Inflammatory macrophage treated with lipopolysaccharide for 1 hour (primary cell): ENCODE data around the gene BTN3A1.
"Not testable (repeated sequence)": the region's sequence is repeated elsewhere in the genome, so short reads cannot be mapped to it uniquely, and the experiment has no call there.

Experiments used
- DNase-seq, 2 donors: peaks; one replicate each; pipeline ENCODE4 v3.0.0-alpha.2; 2020 to 2022

BTN3A1 gene

GRCh38 chr6:26445934-26446667, 44.0 kb downstream of the BTN3A1 start:
- no peak for DNase-seq

DNA sequence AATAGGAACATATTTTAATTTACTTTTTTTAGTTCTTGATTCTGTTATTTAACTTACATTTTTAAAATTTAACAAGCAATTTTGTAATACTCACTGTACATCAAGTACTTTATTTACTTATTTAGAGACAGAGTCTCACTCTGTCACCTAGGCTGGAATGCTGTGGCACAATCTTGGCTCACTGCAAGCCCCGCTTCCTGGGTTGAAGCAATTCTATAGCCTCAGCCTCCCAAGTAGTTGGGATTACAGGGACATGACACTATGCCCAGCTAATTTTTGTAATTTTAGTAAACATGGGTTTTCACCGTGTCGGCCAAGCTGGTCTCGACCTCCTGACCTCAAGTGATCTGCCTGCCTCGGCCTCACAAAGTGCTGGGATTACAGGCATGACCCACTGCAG, 45.2 kb downstream of the BTN3A1 start:
- DNase-seq, result no peak

- DNase-seq, result no peak
Measured at GRCh38 chr6:26450240-26450639, 48.2 kb downstream of the BTN3A1 start.

DNA sequence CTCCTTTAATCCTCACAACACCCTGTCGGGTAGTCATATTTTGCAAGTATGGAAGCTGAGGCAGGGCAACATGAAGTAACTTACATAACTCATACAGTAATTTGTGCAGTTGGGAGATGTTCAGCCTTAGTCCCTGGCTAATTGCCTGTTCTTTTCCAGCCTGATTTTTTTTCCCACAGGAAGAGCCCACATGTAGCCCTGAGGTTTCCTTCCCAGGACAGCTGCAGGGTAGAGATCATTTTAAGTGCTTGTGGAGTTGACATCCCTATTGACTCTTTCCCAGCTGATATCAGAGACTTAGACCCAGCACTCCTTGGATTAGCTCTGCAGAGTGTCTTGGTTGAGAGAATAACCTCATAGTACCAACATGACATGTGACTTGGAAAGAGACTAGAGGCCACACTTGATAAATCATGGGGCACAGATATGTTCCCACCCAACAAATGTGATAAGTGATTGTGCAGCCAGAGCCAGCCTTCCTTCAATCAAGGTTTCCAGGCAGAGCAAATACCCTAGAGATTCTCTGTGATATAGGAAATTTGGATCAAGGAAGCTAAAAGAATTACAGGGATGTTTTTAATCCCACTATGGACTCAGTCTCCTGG, 50.7 kb downstream of the BTN3A1 start:
- DNase-seq, result no peak

DNA sequence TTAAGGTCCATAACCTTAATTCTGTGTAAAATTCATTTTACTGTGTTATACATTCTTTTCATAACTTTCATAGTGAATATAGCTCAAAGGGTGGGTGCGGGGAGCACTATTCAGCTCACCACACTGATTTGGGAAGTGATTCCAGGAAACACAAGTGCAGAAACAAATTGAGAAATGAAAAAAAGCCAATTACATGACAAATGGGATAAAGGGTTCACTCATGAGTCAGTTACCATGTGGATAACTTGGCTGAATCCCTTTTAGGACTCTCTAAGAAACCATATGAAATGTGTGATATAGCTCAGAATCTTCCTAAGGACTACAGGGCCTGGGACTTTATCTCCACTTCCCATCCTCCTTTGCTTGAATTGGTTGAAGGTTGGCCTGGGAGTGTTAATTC, 52.6 kb downstream of the BTN3A1 start:
- DNase-seq, result peak in 1 of 2 donors; percentile 44

DNA sequence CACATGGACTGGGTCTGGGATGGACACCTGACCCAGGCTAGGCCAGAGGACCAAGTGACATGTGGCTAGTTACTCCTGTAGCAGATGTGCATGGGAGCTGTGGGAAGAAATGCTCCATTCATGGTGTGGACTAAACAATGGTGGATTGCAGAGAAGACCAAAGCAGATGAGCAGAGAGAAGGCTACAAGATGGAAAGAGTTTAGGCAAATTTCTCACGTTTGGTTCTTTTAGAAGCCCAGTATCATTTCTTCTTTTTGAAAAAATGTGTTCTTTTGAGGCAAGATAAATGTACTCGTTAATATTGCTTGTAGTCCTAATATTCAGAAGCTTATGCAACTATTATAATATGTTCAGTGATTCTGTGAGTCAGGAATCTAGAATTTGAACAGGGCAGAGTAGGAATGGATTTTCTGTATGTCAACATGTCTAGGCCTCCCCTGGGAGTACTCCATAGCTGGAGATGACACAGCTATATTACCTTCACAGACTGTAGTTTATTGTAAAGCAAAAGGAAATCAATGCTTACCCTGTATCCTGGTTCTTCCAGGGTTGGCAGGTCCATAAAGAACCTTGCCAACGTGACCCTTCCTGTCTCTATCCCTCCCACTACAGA, 53.4 kb downstream of the BTN3A1 start:
- DNase-seq, result no peak

DNA sequence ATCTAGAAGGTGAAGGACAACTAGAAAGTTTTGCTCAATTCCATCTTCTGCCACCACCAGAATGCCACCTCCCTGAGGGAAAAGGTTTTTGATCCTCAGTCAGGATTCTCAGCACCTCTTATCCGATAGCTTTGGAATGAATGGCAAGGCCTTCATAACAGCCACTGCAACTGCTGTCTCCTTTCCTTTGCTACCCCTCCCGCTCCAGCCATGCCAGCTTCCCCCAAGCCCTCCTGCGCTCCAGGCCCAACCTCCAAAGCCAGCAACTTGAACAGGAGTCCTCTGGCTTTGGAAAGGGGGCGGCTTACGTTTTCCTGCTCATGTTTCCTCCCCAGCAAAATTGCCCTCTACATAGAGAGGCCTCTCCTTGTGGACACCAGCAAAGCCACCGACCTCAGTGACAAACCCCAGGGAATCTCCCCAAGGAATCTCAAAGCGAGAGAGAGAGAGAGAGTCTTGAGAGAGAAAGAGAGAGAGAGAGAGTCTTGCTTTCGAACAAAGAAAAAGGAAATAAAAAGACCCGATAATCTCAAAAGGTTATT, 55.3 kb downstream of the BTN3A1 start:
- no peak for DNase-seq

DNA sequence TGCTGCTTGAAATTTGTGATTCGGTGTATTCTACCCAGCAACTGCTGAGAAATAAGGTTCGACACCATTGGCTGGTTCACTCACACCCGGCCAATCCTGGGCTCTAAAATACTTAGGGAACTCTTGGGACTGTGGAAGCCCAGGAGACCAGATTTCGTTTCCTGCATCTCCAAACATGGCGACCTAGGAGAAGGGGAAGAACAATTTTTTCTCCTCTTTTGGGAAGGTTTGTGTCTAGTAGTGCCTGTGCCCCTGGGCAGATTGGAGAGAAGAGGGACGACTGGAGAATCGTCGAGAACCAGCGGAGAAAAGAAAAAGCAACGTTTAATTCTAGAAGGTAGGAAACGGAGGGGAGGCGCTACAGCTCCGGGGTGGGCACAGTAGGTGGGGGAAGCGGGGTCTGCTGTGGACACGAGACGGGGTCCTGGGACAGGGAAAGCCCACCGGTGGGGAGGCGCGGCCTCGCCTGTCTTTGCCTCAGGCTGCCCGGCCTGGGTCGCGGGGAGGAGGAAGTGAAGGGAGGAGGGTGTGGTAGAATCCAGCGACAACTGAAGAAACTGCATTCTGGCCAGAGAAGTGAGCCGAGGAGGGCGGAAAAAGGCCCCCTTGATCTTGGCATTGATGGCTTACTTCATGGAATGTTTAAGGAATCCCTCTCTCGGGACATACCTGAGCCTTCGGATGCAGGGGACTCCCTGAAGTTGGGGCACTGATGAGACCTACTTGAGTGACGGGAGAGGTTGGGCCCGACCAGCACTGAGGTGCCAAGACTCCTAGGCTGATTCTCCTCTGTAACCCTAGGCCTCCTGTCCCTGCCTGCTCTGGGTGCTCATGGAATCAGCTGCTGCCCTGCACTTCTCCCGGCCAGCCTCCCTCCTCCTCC, 56.0 kb downstream of the BTN3A1 start, which contains the start of gene BTN2A1:
TSS of gene BTN2A1 (plus strand) at position 150 of the 883 bp plus-strand sequence. CDS start at position 832, 682 bp downstream.
- peak; percentile 91 to 92 for DNase-seq

DNA sequence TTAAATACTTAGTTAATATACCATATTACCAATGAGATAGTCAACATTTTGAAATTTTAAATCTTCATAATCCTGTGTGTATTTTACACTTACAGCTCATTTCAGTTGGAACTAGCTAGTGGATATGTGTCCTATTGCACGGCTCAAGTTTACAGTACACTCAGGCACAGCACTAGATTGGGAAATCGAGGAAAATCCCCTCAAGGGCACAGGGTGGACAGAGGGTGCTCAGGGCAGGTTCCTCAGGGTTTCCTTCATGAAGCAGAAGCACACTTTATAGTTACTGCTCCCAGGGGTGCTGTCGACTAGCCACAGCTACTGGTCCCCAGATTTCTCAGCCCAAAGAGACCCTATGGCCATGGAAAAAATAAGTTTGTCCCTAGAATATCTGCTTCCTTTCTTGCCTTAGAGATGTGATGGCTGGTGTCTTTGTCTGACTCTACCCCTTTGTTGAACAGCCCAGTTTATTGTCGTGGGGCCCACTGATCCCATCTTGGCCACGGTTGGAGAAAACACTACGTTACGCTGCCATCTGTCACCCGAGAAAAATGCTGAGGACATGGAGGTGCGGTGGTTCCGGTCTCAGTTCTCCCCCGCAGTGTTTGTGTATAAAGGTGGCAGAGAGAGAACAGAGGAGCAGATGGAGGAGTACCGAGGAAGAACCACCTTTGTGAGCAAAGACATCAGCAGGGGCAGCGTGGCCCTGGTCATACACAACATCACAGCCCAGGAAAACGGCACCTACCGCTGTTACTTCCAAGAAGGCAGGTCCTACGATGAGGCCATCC, 57.1 kb downstream of the BTN3A1 start:
- peak; percentile 88 to 90 for DNase-seq

- not testable (repeated sequence) for DNase-seq
Measured at GRCh38 chr6:26461353-26461752, 59.3 kb downstream of the BTN3A1 start.

- no peak for DNase-seq
Measured at GRCh38 chr6:26464014-26464413, 61.9 kb downstream of the BTN3A1 start.

GRCh38 chr6:26464416-26465131, 62.5 kb downstream of the BTN3A1 start:
- DNase-seq, result no peak
